ENCODE measurements around the gene HP. TPM values are rescaled to one million over a fixed set of nuclear protein-coding genes. Genes with fewer than 3 reads are reported as not detected.

HP gene
- total and polyA plus RNA-seq, 2 of the 13 experiments (the other 11 are each of a cell fraction or from before 2014, with no cell fraction given) = 387 to 524 TPM

DNA sequence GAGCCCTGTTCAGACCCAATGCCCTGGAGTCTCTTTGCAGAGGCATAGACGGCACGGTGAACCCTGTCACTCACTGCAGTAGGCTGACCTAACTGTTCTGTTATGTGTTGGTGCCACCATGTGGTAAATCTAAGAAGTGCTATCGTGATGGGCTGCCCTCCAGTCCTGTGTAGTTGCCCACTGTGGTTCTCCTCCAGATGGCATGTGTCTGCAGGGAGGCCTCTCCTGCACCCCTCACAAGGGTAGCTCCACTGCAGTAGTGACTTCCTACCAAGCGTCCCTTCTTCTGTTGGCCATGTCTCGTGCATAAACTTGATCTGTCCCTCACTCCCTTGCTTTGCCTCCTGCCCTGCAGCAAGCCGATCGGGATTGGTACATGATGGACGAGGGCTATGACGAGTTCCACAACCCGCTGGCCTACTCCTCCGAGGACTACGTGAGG, 45.1 kb downstream of the HP start (continued):
- TF ChIP-seq, protein P1, sequence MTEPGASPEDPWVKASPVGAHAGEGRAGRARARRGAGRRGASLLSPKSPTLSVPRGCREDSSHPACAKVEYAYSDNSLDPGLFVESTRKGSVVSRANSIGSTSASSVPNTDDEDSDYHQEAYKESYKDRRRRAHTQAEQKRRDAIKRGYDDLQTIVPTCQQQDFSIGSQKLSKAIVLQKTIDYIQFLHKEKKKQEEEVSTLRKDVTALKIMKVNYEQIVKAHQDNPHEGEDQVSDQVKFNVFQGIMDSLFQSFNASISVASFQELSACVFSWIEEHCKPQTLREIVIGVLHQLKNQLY (CRISPR knock-in tag; IDR thresholded peaks at IDR 0.05) = no peak
- TF ChIP-seq NKX3-1 (CRISPR knock-in tag; IDR thresholded peaks at IDR 0.05) = no peak
- no peak for TF ChIP-seq ATF5 (CRISPR knock-in tag; IDR thresholded peaks at IDR 0.05; ENCODE audit: low read depth)
- TF ChIP-seq STAG1 (CRISPR knock-in tag; IDR thresholded peaks at IDR 0.05) = peak; percentile 97
- no peak for TF ChIP-seq SNAPC4 (CRISPR knock-in tag; IDR thresholded peaks at IDR 0.05)
- no peak for TF ChIP-seq MAF1 (CRISPR knock-in tag; IDR thresholded peaks at IDR 0.05; ENCODE audit: borderline replicate concordance)
- no peak for TF ChIP-seq THAP11 (CRISPR knock-in tag; IDR thresholded peaks at IDR 0.05)
- no peak for TF ChIP-seq TCF7L2 (IDR thresholded peaks at IDR 0.05; ENCODE audit: low read depth, low read length)
- 0 out of 2 replicates have a peak, but pooled peaks have one; percentile 32 for TF ChIP-seq CCDC6 (CRISPR knock-in tag; IDR thresholded peaks at IDR 0.05)
- TF ChIP-seq, protein P2, sequence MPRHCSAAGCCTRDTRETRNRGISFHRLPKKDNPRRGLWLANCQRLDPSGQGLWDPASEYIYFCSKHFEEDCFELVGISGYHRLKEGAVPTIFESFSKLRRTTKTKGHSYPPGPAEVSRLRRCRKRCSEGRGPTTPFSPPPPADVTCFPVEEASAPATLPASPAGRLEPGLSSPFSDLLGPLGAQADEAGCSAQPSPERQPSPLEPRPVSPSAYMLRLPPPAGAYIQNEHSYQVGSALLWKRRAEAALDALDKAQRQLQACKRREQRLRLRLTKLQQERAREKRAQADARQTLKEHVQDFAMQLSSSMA (CRISPR knock-in tag; IDR thresholded peaks at IDR 0.05) = no peak
- TF ChIP-seq ZSCAN22 (CRISPR knock-in tag; IDR thresholded peaks at IDR 0.05) = no peak
- no peak for TF ChIP-seq SIX1 (CRISPR knock-in tag; IDR thresholded peaks at IDR 0.05; ENCODE audit: borderline replicate concordance)
- no peak for TF ChIP-seq ZNF605 (CRISPR knock-in tag; IDR thresholded peaks at IDR 0.05)
- TF ChIP-seq ZNF883 (CRISPR knock-in tag; IDR thresholded peaks at IDR 0.05; ENCODE audit: not compliant biosample characterization) = peak; percentile 59
- TF ChIP-seq POLR2A (IDR thresholded peaks at IDR 0.05; ENCODE audit: insufficient read depth in 1 of 2, low read depth in 2 of 2, low read length in 2 of 2) = peak; percentile 32 to 46; a peak in 2 of 4 replicates
- TF ChIP-seq CENPT (CRISPR knock-in tag; IDR thresholded peaks at IDR 0.05; ENCODE audit: low read depth) = 0 out of 2 replicates have a peak, but pooled peaks have one; percentile 31
- no peak for TF ChIP-seq RCOR2 (CRISPR knock-in tag; IDR thresholded peaks at IDR 0.05)
- TF ChIP-seq HMGXB4 (CRISPR knock-in tag; IDR thresholded peaks at IDR 0.05; ENCODE audit: borderline replicate concordance in 1 of 2, low read depth in 1 of 2) = 0 out of 4 replicates have a peak, but pooled peaks of 1 of the 2 experiments have one; percentile 33
- TF ChIP-seq KDM3A (CRISPR knock-in tag; IDR thresholded peaks at IDR 0.05; ENCODE audit: low read depth) = peak; percentile 67; the same call in 1 of the 2 replicates
- TF ChIP-seq ZNF138 (CRISPR knock-in tag; IDR thresholded peaks at IDR 0.05; ENCODE audit: low read depth) = 0 out of 2 replicates have a peak, but pooled peaks have one; percentile 76
- TF ChIP-seq, protein P3, sequence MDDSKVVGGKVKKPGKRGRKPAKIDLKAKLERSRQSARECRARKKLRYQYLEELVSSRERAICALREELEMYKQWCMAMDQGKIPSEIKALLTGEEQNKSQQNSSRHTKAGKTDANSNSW (CRISPR knock-in tag; IDR thresholded peaks at IDR 0.05; ENCODE audit: borderline replicate concordance) = no peak

All from HepG2 (cell line).